Keratinocyte (primary cell): ENCODE measurements around the gene MMD.

Experiments used
- EZH2 ChIP-seq: IDR thresholded peaks from one replicate; pipeline ENCODE4 v1.6.1; 2012; ENCODE audit warnings: inconsistent platforms, mild to moderate bottlenecking, low read length, moderate library complexity
- TF ChIP-seq, protein P1 (sequence below), 3 experiments: IDR thresholded peaks in 1 of 3; conservative IDR thresholded peaks in 1 of 3; optimal IDR thresholded peaks in 1 of 3; 2 replicates in 2 of 3; 3 replicates in 1 of 3; pipeline versions ENCODE3 to v1.5.1; 2011; ENCODE audit warnings: low read length in 3 of 3, mild to moderate bottlenecking in 3 of 3, moderate library complexity in 2 of 3, control low read depth in 1 of 3, inconsistent platforms in 1 of 3; ENCODE audit not compliant: insufficient read depth in 2 of 3; ENCODE audit errors: extremely low read depth in 1 of 3

GRCh38 chr17:55416470-55417052, 5.1 kb downstream of the MMD start:
- no peak for TF ChIP-seq EZH2
- TF ChIP-seq, protein P1, sequence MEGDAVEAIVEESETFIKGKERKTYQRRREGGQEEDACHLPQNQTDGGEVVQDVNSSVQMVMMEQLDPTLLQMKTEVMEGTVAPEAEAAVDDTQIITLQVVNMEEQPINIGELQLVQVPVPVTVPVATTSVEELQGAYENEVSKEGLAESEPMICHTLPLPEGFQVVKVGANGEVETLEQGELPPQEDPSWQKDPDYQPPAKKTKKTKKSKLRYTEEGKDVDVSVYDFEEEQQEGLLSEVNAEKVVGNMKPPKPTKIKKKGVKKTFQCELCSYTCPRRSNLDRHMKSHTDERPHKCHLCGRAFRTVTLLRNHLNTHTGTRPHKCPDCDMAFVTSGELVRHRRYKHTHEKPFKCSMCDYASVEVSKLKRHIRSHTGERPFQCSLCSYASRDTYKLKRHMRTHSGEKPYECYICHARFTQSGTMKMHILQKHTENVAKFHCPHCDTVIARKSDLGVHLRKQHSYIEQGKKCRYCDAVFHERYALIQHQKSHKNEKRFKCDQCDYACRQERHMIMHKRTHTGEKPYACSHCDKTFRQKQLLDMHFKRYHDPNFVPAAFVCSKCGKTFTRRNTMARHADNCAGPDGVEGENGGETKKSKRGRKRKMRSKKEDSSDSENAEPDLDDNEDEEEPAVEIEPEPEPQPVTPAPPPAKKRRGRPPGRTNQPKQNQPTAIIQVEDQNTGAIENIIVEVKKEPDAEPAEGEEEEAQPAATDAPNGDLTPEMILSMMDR (optimal IDR thresholded peaks at IDR 0.05 in 1 of 3, IDR thresholded peaks at IDR 0.05 in 1 of 3, conservative IDR thresholded peaks at IDR 0.05 in 1 of 3; ENCODE audit: extremely low read depth in 1 of 3, insufficient read depth in 2 of 3, low read length in 3 of 3) = no peak
